Large intestine (tissue), 3 donors: ENCODE data around the gene ABHD16A. TPM values are rescaled to one million over a fixed set of nuclear protein-coding genes. Genes with fewer than 3 reads are reported as not detected.

Experiments used
- DNase-seq, 2 donors: peaks; one replicate each; pipeline versions ENCODE4 v3.0.0 to v3.0.0-alpha.2; 2013
- H3K27ac ChIP-seq: one replicate; pipeline ENCODE4 v1.5.1; 2013; ENCODE audit warnings: low read length
- H3K27me3 ChIP-seq: 2 replicates; pipeline ENCODE4 v1.6.1; 2013; ENCODE audit warnings: low read length; ENCODE audit not compliant: control insufficient read depth, insufficient read depth
- H3K36me3 ChIP-seq: 2 replicates; pipeline ENCODE4 v1.6.1; 2013; ENCODE audit warnings: low read length; ENCODE audit not compliant: control insufficient read depth, insufficient read depth
- H3K4me1 ChIP-seq: one replicate; pipeline ENCODE4 v1.6.1; 2013; ENCODE audit warnings: low read length; ENCODE audit not compliant: control insufficient read depth, insufficient read depth
- H3K4me3 ChIP-seq: one replicate; pipeline ENCODE4 v1.5.1; 2013; ENCODE audit warnings: low read length
- H3K9me3 ChIP-seq: one replicate; pipeline ENCODE4 v1.6.1; 2013; ENCODE audit warnings: mild to moderate bottlenecking, low read depth, low read length, moderate library complexity; ENCODE audit not compliant: control insufficient read depth
- WGBS: methylation state at CpG from one replicate; pipeline ENCODE4 v1.1.5; 2013; ENCODE audit warnings: low lambda C conversion rate; ENCODE audit not compliant: insufficient coverage; 5-methylcytosine and 5-hydroxymethylcytosine counted together
- polyA plus RNA-seq: library from polyadenylated mRNA; unstranded; fragments of 120-200 nt; gene quantifications from one replicate; pipeline ENCODE4 v1.2.1, GENCODE V29; 2013

Gene ABHD16A
- polyA plus RNA-seq, 1 donor = 62.5 TPM

DNA sequence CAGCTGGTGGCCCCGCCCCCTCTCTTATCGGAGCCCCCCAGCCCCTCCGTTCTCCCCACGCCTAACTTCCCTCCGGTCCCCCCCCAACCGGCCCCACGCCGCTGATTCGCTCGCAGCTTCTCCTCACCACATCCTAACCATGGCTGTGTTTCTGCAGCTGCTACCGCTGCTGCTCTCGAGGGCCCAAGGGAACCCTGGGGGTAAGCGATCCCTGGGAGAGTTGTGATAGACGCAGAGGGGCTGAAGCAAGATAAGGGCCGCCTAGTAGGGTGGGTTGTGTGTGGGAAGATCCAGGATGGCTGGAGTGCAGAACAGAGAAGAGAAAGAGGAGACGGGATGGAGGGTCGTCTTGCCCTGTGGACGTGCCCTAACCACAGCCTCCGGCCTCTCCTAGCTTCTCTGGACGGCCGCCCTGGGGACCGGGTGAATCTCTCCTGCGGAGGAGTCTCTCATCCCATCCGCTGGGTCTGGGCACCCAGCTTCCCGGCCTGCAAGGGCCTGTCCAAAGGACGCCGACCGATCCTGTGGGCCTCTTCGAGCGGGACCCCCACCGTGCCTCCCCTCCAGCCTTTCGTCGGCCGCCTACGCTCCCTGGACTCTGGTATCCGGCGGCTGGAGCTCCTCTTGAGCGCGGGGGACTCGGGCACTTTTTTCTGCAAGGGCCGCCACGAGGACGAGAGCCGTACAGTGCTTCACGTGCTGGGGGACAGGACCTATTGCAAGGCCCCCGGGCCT is 20.3 kb upstream of the ABHD16A start, which contains the start of gene MPIG6B:
Gene MPIG6B (plus strand): TSS at position 129 of the 735 bp plus-strand sequence. CDS start 11 bp downstream, at position 140.
- 67% methylated on average over 1 of the region's 46 CpGs for WGBS
- H3K4me1 ChIP-seq = peaks cover 16% of the 10 kb centered on the region
- H3K27me3 ChIP-seq = no peaks in the 10 kb centered on the region
- peaks cover 27% of the 10 kb centered on the region for H3K36me3 ChIP-seq
- peaks cover 2% of the 10 kb centered on the region for H3K9me3 ChIP-seq
- no peak for DNase-seq
- H3K27ac ChIP-seq = no peak within 1 kb of the TSS
- H3K4me3 ChIP-seq = no peak within 1 kb of the TSS

DNA sequence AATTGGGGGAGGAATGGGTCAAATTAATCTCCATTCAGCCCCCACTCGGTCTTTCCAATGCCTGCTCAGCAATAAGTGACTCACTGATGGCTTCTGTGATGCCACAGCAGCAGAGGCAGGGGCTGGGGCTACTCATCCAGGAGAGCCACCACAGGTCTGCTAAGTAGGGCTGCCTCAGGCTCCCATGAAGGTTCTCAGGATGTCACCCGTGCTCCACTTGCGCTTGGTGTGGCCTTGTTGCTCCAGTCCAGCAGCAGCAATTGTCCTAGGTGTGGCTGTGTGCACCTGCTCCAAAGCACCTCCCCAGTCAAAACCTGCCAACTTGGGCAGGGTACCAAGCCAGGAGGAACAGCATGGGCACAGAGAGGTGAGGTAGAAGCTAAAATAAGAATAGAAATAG is 19.0 kb upstream of the ABHD16A start:
- peaks cover 2% of the 10 kb centered on the region for H3K9me3 ChIP-seq
- no peak overlapping the region for H3K27ac ChIP-seq
- WGBS = no CpG with 5 or more reads among the region's 3 CpGs
- H3K4me1 ChIP-seq = peaks cover 10% of the 10 kb centered on the region
- H3K27me3 ChIP-seq = no peaks in the 10 kb centered on the region
- DNase-seq = no peak
- no peak overlapping the region for H3K4me3 ChIP-seq
- peaks cover 18% of the 10 kb centered on the region for H3K36me3 ChIP-seq

DNA sequence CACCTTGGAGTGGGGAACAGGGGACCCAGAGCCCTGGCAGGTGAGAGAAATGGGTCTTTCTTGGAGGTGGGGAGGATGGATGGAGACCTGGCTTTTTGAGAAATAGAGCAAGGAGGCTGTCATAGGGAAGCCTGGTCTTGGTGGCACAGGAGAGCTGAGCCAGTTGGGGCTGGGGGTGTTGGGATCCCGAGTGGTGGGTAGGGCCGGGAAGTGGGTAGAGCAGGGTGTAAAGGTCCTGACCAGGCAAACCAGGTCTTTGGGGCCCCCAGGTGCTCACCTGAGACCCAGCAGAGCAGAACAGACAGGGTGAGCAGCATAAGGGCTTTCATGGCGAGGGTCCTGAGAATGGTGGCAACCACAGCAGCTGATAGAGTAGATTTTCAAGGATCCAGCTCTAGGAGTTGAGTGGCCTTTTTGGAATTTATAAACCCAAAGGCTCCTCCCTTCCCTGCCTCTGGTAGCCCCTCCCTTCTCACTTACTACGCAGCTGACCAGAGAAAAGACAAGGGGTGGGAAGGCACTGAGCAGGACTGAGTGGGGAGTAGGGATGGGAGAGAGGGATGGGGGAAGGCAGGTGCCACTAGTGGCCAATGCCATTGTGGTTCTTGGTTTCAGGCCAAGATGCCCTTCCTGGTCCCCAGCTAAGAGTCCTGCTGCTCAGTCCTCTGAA is 18.4 kb upstream of the ABHD16A start, which contains the start of gene LY6G6C:
Gene LY6G6C (minus strand): TSS at position 396 of the 670 bp plus-strand sequence. CDS start 67 bp downstream, at position 329.
- H3K27me3 ChIP-seq = no peaks in the 10 kb centered on the region
- peaks cover 7% of the 10 kb centered on the region for H3K4me1 ChIP-seq
- DNase-seq = no peak
- no CpG with 5 or more reads among the region's 4 CpGs for WGBS
- peaks cover 11% of the 10 kb centered on the region for H3K36me3 ChIP-seq
- no peak within 1 kb of the TSS for H3K27ac ChIP-seq
- peaks cover 2% of the 10 kb centered on the region for H3K9me3 ChIP-seq
- H3K4me3 ChIP-seq = no peak within 1 kb of the TSS

DNA sequence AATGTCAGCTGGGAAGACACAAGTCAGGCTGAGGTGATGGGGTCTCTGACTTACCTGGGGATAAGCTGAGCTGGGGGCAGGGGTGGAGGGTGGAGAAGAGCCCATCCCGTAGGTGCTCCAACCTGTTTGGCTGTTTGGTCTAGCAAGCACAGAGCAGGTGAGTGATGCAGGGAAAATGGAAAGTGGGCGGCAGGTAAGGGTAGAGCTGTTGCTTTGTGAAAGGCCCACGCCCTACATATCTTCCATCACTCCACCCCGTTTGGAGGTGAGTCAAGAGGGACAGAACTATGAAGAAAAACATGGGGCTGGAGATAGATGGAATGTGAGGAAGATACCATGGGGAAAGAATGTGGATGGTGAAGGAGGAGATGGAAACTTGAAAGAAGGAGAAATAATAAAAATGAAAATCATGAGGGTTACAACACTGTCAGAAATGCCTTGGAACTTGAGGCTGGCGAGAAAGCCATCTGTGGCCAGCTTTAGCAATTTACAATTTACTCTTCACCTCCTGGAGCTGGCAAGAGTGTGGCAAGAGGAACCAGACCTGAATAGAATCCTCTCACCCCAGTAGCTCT is 17.2 kb upstream of the ABHD16A start:
- H3K27me3 ChIP-seq = no peaks in the 10 kb centered on the region
- WGBS = 50% methylated on average over 1 of the region's 5 CpGs
- no peaks in the 10 kb centered on the region for H3K36me3 ChIP-seq
- no peak overlapping the region for H3K4me3 ChIP-seq
- H3K27ac ChIP-seq = no peak overlapping the region
- peaks cover 2% of the 10 kb centered on the region for H3K9me3 ChIP-seq
- DNase-seq = no peak
- H3K4me1 ChIP-seq = peaks cover 7% of the 10 kb centered on the region

DNA sequence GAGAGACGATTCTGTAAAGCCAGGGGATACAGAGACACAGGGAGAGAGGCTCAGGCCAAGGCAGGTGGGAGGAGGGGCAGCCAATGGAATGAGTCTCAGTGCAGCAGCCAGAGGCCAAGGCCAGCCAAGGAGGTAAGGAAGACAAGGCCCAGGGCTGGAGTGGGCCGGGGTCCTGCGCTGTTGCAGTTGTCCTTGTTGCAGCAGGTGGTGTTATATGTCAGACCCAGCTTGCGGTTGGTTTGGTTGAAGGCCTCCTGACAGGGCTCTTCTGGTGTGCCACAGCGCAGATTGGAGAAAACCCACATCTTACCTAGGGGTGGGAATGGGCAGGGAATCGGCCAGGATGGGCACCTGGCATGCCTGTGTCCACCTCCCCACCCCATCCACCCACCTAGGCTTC is 15.9 kb upstream of the ABHD16A start:
- H3K4me3 ChIP-seq = no peak overlapping the region
- peaks cover 16% of the 10 kb centered on the region for H3K4me1 ChIP-seq
- no CpG with 5 or more reads among the region's 6 CpGs for WGBS
- peaks cover 2% of the 10 kb centered on the region for H3K9me3 ChIP-seq
- no peak for DNase-seq
- H3K27ac ChIP-seq = no peak overlapping the region
- H3K27me3 ChIP-seq = no peaks in the 10 kb centered on the region
- no peaks in the 10 kb centered on the region for H3K36me3 ChIP-seq

DNA sequence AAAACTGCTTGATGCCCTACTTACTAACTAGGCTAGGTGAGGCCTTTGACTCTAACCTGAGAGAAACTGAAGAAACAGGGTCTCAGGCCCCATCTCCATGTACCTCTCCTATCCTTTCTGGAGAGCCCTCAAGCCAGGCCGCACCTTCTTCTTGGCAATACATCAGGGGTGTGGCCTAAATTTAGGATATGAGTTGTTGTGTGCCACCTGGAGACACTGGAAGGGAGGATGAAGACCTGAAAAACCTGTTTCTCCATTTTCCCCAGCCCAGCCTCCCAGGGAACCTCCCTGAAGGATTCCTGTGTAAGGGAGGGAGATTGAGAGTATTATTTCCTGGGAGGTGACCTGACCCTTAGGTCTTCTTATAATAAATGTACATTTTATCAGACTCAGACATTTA is 15.1 kb upstream of the ABHD16A start:
- WGBS = no CpG with 5 or more reads among the region's 1 CpG
- H3K27ac ChIP-seq = no peak overlapping the region
- no peaks in the 10 kb centered on the region for H3K9me3 ChIP-seq
- no peak overlapping the region for H3K4me3 ChIP-seq
- DNase-seq = peak in 1 of 2 donors; percentile 78
- H3K4me1 ChIP-seq = peaks cover 24% of the 10 kb centered on the region
- H3K36me3 ChIP-seq = no peaks in the 10 kb centered on the region
- H3K27me3 ChIP-seq = no peaks in the 10 kb centered on the region

DNA sequence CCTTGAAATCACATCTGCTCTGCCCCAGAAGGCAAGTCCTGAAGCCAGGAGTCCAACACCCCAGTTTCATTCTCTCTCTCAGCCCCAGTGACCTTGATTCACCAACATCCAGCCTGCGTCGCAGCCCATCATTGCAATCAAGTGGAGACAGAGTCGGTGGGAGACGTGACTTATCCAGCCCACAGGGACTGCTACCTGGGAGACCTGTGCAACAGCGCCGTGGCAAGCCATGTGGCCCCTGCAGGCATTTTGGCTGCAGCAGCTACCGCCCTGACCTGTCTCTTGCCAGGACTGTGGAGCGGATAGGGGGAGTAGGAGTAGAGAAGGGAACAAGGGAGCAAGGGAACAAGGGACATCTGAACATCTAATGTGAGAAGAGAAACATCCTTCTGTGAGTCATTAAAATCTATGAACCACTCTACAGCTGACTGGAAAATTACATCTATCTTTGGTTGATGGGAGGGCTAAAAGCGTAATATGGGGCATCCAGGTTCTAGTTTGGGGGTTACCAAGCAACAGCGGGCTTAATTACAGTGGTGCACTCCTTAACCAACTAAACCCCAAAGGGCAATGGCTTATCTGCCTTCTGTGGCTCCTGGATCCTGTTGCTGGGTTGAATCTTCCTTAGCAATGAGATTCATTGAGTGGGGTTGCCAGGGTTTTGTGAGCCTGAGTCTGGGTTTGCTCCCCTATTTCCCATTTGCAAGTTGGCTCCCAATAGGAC is 14.5 kb upstream of the ABHD16A start:
- Histone ChIP-seq H3K9me3 (no peaks in the 10 kb centered on the region), H3K27me3 (no peaks in the 10 kb centered on the region), H3K4me3 (no peak overlapping the region), H3K27ac (no peak overlapping the region), H3K4me1 (peaks cover 26% of the 10 kb centered on the region), H3K36me3 (no peaks in the 10 kb centered on the region)
- DNase-seq = peak in 1 of 2 donors; percentile 15
- no CpG with 5 or more reads among the region's 10 CpGs for WGBS

DNA sequence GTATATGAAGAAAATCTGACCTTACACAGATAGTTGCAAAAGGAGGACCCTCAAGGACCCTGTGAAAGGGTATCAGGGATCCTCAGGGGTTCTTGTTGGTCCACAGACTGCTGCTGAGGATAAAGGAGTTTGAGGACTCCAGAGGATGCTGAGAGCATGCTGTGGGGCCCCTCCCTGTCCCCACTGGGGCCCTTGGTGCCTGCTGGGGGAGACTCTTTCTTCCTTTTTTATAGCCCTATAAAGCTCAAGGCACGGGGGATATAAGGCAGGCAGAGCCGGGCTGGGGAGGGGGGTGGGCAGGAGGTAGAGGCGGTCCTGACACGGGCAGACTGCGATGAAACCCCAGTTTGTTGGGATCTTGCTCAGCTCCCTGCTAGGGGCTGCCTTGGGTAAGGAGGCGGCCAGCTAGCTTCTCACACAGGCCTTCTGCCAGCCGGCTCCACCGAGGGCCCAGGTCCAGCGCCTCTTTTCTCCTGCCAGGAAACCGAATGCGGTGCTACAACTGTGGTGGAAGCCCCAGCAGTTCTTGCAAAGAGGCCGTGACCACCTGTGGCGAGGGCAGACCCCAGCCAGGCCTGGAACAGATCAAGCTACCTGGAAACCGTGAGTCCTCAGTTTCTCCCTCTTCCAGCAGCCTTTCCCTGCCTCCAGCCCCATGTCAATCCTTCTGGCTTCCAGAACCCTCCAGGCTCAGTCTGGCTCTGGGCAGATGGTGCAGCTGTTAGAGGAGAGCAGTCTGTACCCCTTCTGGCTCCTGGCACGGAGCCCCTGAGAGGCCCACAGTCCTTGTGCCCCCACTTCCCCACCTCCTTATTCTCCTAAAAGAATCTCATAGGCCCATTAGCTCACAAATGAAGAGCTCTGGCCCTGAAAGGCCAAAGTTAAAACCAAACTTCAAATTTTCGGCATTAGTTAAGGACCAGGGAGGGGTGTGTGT is 12.2 kb upstream of the ABHD16A start, which contains the start of gene LY6G6D:
Gene LY6G6D (plus strand): TSS at position 327 of the 937 bp plus-strand sequence. CDS start 8 bp downstream, at position 335.
- Histone ChIP-seq H3K27me3 (no peaks in the 10 kb centered on the region), H3K4me1 (peaks cover 26% of the 10 kb centered on the region), H3K36me3 (no peaks in the 10 kb centered on the region), H3K27ac (peak within 1 kb of the TSS; percentile 53), H3K9me3 (no peaks in the 10 kb centered on the region), H3K4me3 (no peak within 1 kb of the TSS)
- no peak for DNase-seq
- WGBS = no CpG with 5 or more reads among the region's 16 CpGs

DNA sequence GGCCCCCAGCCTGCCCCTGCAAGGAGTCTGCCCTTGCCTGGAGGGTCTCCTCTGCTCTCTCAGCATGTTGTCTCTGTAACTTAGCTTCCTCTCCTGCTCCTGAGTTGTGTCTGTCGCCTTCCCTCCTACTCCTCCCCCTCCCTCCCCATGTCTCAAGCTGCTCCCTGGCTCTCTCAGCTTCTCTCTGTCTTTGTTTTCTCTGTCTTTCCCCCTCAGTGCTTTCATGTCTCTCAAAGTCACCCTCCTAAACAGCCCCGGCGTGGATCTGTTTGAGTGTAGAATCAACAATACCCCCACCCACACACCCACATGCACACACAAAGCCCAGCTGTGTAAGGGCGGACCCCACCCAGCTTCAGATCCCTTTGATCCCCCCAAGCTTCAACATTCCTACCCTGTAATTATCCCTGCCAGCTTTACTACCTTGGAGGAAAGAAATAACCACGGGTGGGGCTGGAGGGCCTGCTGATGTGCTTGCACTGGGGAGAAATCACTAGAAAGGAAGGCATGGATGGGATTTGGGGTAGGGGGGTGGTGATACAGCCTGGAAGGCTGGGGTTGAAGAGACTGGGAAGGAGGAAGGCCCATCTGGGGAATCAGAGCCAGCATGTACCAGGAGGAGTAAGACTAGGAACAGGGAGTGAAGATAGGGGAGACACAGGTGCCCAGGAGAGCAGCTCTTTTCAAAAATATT is 11.0 kb upstream of the ABHD16A start:
- H3K4me3 ChIP-seq = no peak overlapping the region
- H3K27me3 ChIP-seq = no peaks in the 10 kb centered on the region
- peak overlapping the region; percentile 53 for H3K27ac ChIP-seq
- H3K9me3 ChIP-seq = no peaks in the 10 kb centered on the region
- peaks cover 26% of the 10 kb centered on the region for H3K4me1 ChIP-seq
- H3K36me3 ChIP-seq = no peaks in the 10 kb centered on the region
- DNase-seq = peak; percentile 48 to 66
- WGBS = 0% methylated on average over 1 of the region's 5 CpGs
